Keratinocyte (primary cell): ENCODE results near the gene C6orf47. TPM values are rescaled to one million over a fixed set of nuclear protein-coding genes. Genes with fewer than 3 reads are reported as not detected.

Experiments
- DNase-seq: peaks from one replicate; pipeline ENCODE4 v3.0.0-alpha.2; 2011; ENCODE audit warnings: low read depth, missing footprints, low spot score
- FAIRE-seq: peaks from 2 replicates; lab custom pipeline; 2011; peaks lifted over from hg19 to GRCh38; lab: Jason Lieb, UNC
- H2AFZ ChIP-seq: 2 replicates; pipeline ENCODE4 v1.6.0; 2012; ENCODE audit warnings: low read length, control low read depth, inconsistent platforms; ENCODE audit not compliant: control insufficient read depth
- H3K27ac ChIP-seq: 2 replicates; pipeline ENCODE4 v1.5.1; 2011; ENCODE audit warnings: low read length; ENCODE audit not compliant: control insufficient read depth, insufficient read depth
- H3K27me3 ChIP-seq: 3 replicates; pipeline ENCODE4 v1.6.0; 2011; ENCODE audit warnings: low read length; ENCODE audit not compliant: control insufficient read depth, insufficient read depth; ENCODE audit errors: extremely low read depth
- H3K36me3 ChIP-seq, 2 experiments: 2 replicates in 1 of 2; 3 replicates in 1 of 2; pipeline ENCODE4 v1.5.1; 2011; ENCODE audit warnings: low read length in 2 of 2, mild to moderate bottlenecking in 1 of 2; ENCODE audit not compliant: control insufficient read depth in 2 of 2, insufficient read depth in 2 of 2; ENCODE audit errors: extremely low read depth in 1 of 2
- H3K4me1 ChIP-seq: 3 replicates; pipeline ENCODE4 v1.5.1; 2011; ENCODE audit warnings: low read length; ENCODE audit not compliant: control insufficient read depth, insufficient read depth; ENCODE audit errors: extremely low read depth
- H3K4me2 ChIP-seq: 3 replicates; pipeline ENCODE4 v1.6.0; 2011; ENCODE audit warnings: low read depth, low read length; ENCODE audit not compliant: control insufficient read depth, insufficient read depth; ENCODE audit errors: extremely low read depth
- H3K4me3 ChIP-seq, 3 experiments: fragments of 200-600 bp in 1 of 3; sonication (generic) in 1 of 3; 2 replicates in 2 of 3; 3 replicates in 1 of 3; pipeline ENCODE4 v1.5.1; 2011 to 2016; ENCODE audit warnings: low read length in 3 of 3, mild to moderate bottlenecking in 3 of 3, control low read depth in 2 of 3, inconsistent platforms in 1 of 3, low read depth in 1 of 3, mixed read lengths in 1 of 3, mixed run types in 1 of 3, moderate library complexity in 1 of 3; ENCODE audit not compliant: control insufficient read depth in 2 of 3, insufficient read depth in 2 of 3; ENCODE audit errors: extremely low read depth in 1 of 3
- H3K79me2 ChIP-seq: 2 replicates; pipeline ENCODE4 v1.6.0; 2012; ENCODE audit warnings: low read length; ENCODE audit not compliant: control insufficient read depth, insufficient read depth
- H3K9ac ChIP-seq: 3 replicates; pipeline ENCODE4 v1.6.0; 2011; ENCODE audit warnings: low read length; ENCODE audit not compliant: control insufficient read depth, insufficient read depth; ENCODE audit errors: extremely low read depth
- H3K9me1 ChIP-seq: 3 replicates; pipeline ENCODE4 v1.6.0; 2011; ENCODE audit warnings: low read length; ENCODE audit not compliant: control insufficient read depth, insufficient read depth; ENCODE audit errors: extremely low read depth
- H3K9me3 ChIP-seq: 2 replicates; pipeline ENCODE4 v1.5.1; 2012; ENCODE audit warnings: low read depth, low read length; ENCODE audit not compliant: control insufficient read depth
- H4K20me1 ChIP-seq: 3 replicates; pipeline ENCODE4 v1.6.0; 2011; ENCODE audit warnings: low read length; ENCODE audit not compliant: control insufficient read depth, insufficient read depth; ENCODE audit errors: extremely low read depth
- CTCF ChIP-seq, 3 experiments: IDR thresholded peaks in 1 of 3; conservative IDR thresholded peaks in 1 of 3; optimal IDR thresholded peaks in 1 of 3; 2 replicates in 2 of 3; 3 replicates in 1 of 3; pipeline versions ENCODE3 to v1.5.1; 2011; ENCODE audit warnings: low read length in 3 of 3, mild to moderate bottlenecking in 3 of 3, moderate library complexity in 2 of 3, control low read depth in 1 of 3, inconsistent platforms in 1 of 3; ENCODE audit not compliant: insufficient read depth in 2 of 3; ENCODE audit errors: extremely low read depth in 1 of 3
- EZH2 ChIP-seq: IDR thresholded peaks from one replicate; pipeline ENCODE4 v1.6.1; 2012; ENCODE audit warnings: inconsistent platforms, mild to moderate bottlenecking, low read length, moderate library complexity
- dilution Hi-C: fragments of 300-500 bp; cut with MboI; formaldehyde crosslinking; loops from one replicate; pipeline ENCODE4 v1.7.0; 2020; ENCODE audit warnings: low sequenced_read_pairs; ENCODE audit not compliant: extremely low pct_ligation_motif_present
- polyA plus RNA-seq, 5 experiments: library from polyadenylated mRNA; depleted of rRNA in 3 of 5; stranded (reverse) in 3 of 5; stranded (forward) in 1 of 5; unstranded in 1 of 5; fragments of >200 nt; gene quantifications; 1 replicate in 1 of 5; 2 replicates in 3 of 5; 3 replicates in 1 of 5; pipeline versions ENCODE4 v1.2.1 to v1.2.3, GENCODE V29; 2011 to 2012; ENCODE audit warnings: missing spikeins in 2 of 5, low read depth in 1 of 5, low replicate concordance in 1 of 5

Gene C6orf47
- polyA plus RNA-seq, 1 donor (not counting 4 experiments of a cell fraction or from before 2014, with no cell fraction given): 7.9 TPM

DNA sequence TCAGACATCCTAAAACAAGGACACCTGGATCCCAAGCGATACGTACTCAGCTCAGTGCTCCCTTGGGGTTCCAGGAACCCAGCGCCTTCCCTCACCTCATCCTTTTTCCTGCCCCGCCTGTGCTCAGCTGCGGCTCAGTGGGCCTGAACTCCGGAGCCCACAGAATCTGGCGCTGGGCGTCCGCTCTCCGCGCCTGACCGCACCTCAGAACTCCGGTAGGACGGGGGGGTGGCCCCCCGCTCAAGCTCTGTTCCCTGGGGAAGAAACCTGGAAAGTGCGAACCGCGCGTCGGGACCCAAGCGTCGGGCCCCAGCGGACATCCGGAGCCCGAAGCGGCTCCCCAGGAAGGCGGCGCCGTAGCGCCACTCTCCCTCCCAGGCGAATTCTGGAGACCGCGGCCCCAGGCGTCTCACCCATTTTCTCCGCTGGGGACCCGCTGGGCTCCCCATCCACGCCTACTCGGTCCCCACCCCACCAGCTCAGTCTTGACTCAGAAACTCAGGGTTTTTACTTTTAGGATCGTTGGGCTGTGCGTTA is 20.6 kb upstream of the C6orf47 start:
- H3K36me3 ChIP-seq: peaks cover 0 to 5% of the 10 kb centered on the region in 2 experiments
- TF ChIP-seq EZH2: no peak
- peak in 2 of 3 experiments; percentile 19 to 29 for TF ChIP-seq CTCF (optimal IDR thresholded peaks at IDR 0.05 in 1 of 3, IDR thresholded peaks at IDR 0.05 in 1 of 3, conservative IDR thresholded peaks at IDR 0.05 in 1 of 3; ENCODE audit: extremely low read depth in 1 of 3, insufficient read depth in 2 of 3, low read length in 3 of 3)
- no peaks in the 10 kb centered on the region for H3K27me3 ChIP-seq
- H3K4me3 ChIP-seq: peak overlapping the region; percentile 35 to 79 (median 69)
- peaks cover 11% of the 10 kb centered on the region for H3K4me1 ChIP-seq
- FAIRE-seq (no peak), DNase-seq (no peak)
- no peaks in the 10 kb centered on the region for H3K9me3 ChIP-seq
- peak overlapping the region; percentile 84 for H2AFZ ChIP-seq
- peak overlapping the region; percentile 49 for H3K9ac ChIP-seq
- H3K9me1 ChIP-seq: no peaks in the 10 kb centered on the region
- H3K27ac ChIP-seq: no peak overlapping the region
- no peaks in the 10 kb centered on the region for H3K79me2 ChIP-seq
- no peaks in the 10 kb centered on the region for H4K20me1 ChIP-seq
- dilution Hi-C loops: no loop called here
- peak overlapping the region; percentile 92 for H3K4me2 ChIP-seq

- Histone ChIP-seq H3K9me3 (no peaks in the 10 kb centered on the region), H3K27ac (no peak within 1 kb of the TSS), H3K4me1 (peaks cover 11% of the 10 kb centered on the region), H3K36me3 (peaks cover 0 to 4% of the 10 kb centered on the region in 2 experiments), H4K20me1 (no peaks in the 10 kb centered on the region), H3K79me2 (no peaks in the 10 kb centered on the region), H3K4me3 (peak within 1 kb of the TSS; percentile 35 to 79 (median 69)), H2AFZ (peak within 1 kb of the TSS; percentile 84), H3K9me1 (no peaks in the 10 kb centered on the region), H3K27me3 (no peaks in the 10 kb centered on the region), H3K9ac (peak within 1 kb of the TSS; percentile 49), H3K4me2 (peak within 1 kb of the TSS; percentile 92)
- dilution Hi-C loops: no loop called here
- TF ChIP-seq CTCF (optimal IDR thresholded peaks at IDR 0.05 in 1 of 3, IDR thresholded peaks at IDR 0.05 in 1 of 3, conservative IDR thresholded peaks at IDR 0.05 in 1 of 3; ENCODE audit: extremely low read depth in 1 of 3, insufficient read depth in 2 of 3, low read length in 3 of 3): peak; percentile 66 to 98 (median 71)
- no peak for TF ChIP-seq EZH2
- FAIRE-seq: peak; percentile 52
- peak; percentile 35 for DNase-seq
These were observed 19.9 kb upstream of the C6orf47 start, which contains the start of gene LY6G5C for GRCh38 chr6:31680226-31681134. TSS of gene LY6G5C (minus strand) at chr6:31681067. CDS start at chr6:31680373, 694 bp downstream.
